GM23338 (cell line): Measurements from ENCODE around the gene CKLF. TPM values are rescaled to one million over a fixed set of nuclear protein-coding genes. Genes with fewer than 3 reads are reported as not detected.

Source experiments
- polyA plus RNA-seq: library from polyadenylated mRNA; unstranded; fragments of >200 nt; fragmentation: Nextera tagmentation; extraction: Ambion mirVana; gene quantifications from 2 replicates; pipeline ENCODE4 v1.2.1, GENCODE V29; 2016
- small RNA-seq: library from RNA; depleted of rRNA; stranded (forward); fragments of <200 nt; gene quantifications from one replicate; pipeline ENCODE3, GENCODE V24; 2014; ENCODE audit warnings: low replicate concordance
- total RNA-seq: library from RNA; depleted of rRNA; stranded (reverse); fragments of >200 nt; shearing (Covaris generic); gene quantifications from 2 replicates; pipeline ENCODE4 v1.2.3, GENCODE V29; 2014; rRNA removed

Gene CKLF
- total and polyA plus RNA-seq, 2 experiments from 2014 or later: 25.5 to 60.0 TPM

Small RNAs within 50 kb of the gene (small RNA-seq; reads per million reads assigned to genes)
- gene CKLF-CMTM1: 0.07 reads per million

Other genes starting within 250 kb of the CKLF start
- not detected in 2 replicates for gene CDH5, start 185.9 kb upstream of the CKLF start, total RNA-seq
- gene CDH5, start 185.9 kb upstream of the CKLF start, polyA plus RNA-seq: 0.18 TPM in 1 of 2 replicates, not detected in the other
- gene BEAN1, start 125.3 kb upstream of the CKLF start, total RNA-seq: 0.07 TPM in 1 of 2 replicates, not detected in the other
- gene BEAN1, start 125.3 kb upstream of the CKLF start, polyA plus RNA-seq: 0.10 TPM in 1 of 2 replicates, not detected in the other
- 4.2 and 5.4 TPM in 2 replicates for gene TK2, start 2.5 kb upstream of the CKLF start, total RNA-seq
- gene TK2, start 2.5 kb upstream of the CKLF start, polyA plus RNA-seq: 1.4 and 1.8 TPM in 2 replicates
- 1.4 TPM in 1 of 2 replicates, not detected in the other for gene CMTM1, start 13.9 kb downstream of the CKLF start, total RNA-seq
- 1.8 and 1.9 TPM in 2 replicates for gene CMTM1, start 13.9 kb downstream of the CKLF start, polyA plus RNA-seq
- not detected in 2 replicates for gene CMTM2, start 26.9 kb downstream of the CKLF start, total RNA-seq
- not detected in 2 replicates for gene CMTM2, start 26.9 kb downstream of the CKLF start, polyA plus RNA-seq
- gene CMTM3, start 52.1 kb downstream of the CKLF start, total RNA-seq: 16.4 and 20.0 TPM in 2 replicates
- 16.6 and 17.5 TPM in 2 replicates for gene CMTM3, start 52.1 kb downstream of the CKLF start, polyA plus RNA-seq
- 54.1 and 77.0 TPM in 2 replicates for gene CMTM4, start 144.2 kb downstream of the CKLF start, total RNA-seq
- gene CMTM4, start 144.2 kb downstream of the CKLF start, polyA plus RNA-seq: 14.1 and 14.4 TPM in 2 replicates
- 73.9 and 113 TPM in 2 replicates for gene DYNC1LI2, start 199.0 kb downstream of the CKLF start, total RNA-seq
- gene DYNC1LI2, start 199.0 kb downstream of the CKLF start, polyA plus RNA-seq: 73.4 and 85.9 TPM in 2 replicates
- not detected in 2 replicates for gene TERB1, start 249.0 kb downstream of the CKLF start, total RNA-seq
- not detected in 2 replicates for gene TERB1, start 249.0 kb downstream of the CKLF start, polyA plus RNA-seq